Eye (tissue), 1 donor: ENCODE measurements around the gene KDM2A.
A peak's percentile ranks its signal among the peaks of the same experiment; 100 is the strongest.

ENCODE experiments used
- DNase-seq: peaks from one replicate; pipeline ENCODE4 v3.0.0-alpha.2; 2015

KDM2A gene

GRCh38 chr11:67275606-67276409, 156.7 kb downstream of the KDM2A start:
- DNase-seq, result no peak

GRCh38 chr11:67276781-67277230, 157.7 kb downstream of the KDM2A start:
- peak; percentile 30 for DNase-seq

- peak; percentile 75 for DNase-seq
Measured at GRCh38 chr11:67277231-67277961, 158.3 kb downstream of the KDM2A start.

- DNase-seq, result no peak
Measured at GRCh38 chr11:67278135-67278938, 159.3 kb downstream of the KDM2A start.

GRCh38 chr11:67278939-67279588, 160.0 kb downstream of the KDM2A start:
- DNase-seq, result no peak

- DNase-seq, result no peak
Measured at GRCh38 chr11:67279589-67280340, 160.7 kb downstream of the KDM2A start.

GRCh38 chr11:67280341-67280787, 161.3 kb downstream of the KDM2A start:
- DNase-seq, result no peak

- no peak for DNase-seq
Measured at GRCh38 chr11:67280788-67281551, 161.9 kb downstream of the KDM2A start.

GRCh38 chr11:67281552-67282150, 162.6 kb downstream of the KDM2A start:
- no peak for DNase-seq

- no peak for DNase-seq
Measured at GRCh38 chr11:67282155-67282875, 163.3 kb downstream of the KDM2A start.

- DNase-seq, result no peak
Measured at GRCh38 chr11:67282876-67283371, 163.9 kb downstream of the KDM2A start.

GRCh38 chr11:67283481-67283963, 164.5 kb downstream of the KDM2A start:
- DNase-seq, result no peak

GRCh38 chr11:67284811-67285540, 165.9 kb downstream of the KDM2A start:
- DNase-seq, result no peak

GRCh38 chr11:67285541-67286498, 166.8 kb downstream of the KDM2A start:
- DNase-seq, result no peak

GRCh38 chr11:67286621-67287333, 167.7 kb downstream of the KDM2A start:
- DNase-seq, result no peak

- no peak for DNase-seq
Measured at GRCh38 chr11:67287355-67288197, 168.5 kb downstream of the KDM2A start.
